Effector CD8-positive, alpha-beta T cell (primary cell): ENCODE measurements around the gene FARP2.
"Not testable (repeated sequence)": the region's sequence is repeated elsewhere in the genome, so short reads cannot be mapped to it uniquely, and the experiment has no call there.

Experiments
- DNase-seq: peaks from one replicate; lab custom pipeline; 2025; lab: John Stamatoyannopoulos, UW

Gene FARP2

DNA sequence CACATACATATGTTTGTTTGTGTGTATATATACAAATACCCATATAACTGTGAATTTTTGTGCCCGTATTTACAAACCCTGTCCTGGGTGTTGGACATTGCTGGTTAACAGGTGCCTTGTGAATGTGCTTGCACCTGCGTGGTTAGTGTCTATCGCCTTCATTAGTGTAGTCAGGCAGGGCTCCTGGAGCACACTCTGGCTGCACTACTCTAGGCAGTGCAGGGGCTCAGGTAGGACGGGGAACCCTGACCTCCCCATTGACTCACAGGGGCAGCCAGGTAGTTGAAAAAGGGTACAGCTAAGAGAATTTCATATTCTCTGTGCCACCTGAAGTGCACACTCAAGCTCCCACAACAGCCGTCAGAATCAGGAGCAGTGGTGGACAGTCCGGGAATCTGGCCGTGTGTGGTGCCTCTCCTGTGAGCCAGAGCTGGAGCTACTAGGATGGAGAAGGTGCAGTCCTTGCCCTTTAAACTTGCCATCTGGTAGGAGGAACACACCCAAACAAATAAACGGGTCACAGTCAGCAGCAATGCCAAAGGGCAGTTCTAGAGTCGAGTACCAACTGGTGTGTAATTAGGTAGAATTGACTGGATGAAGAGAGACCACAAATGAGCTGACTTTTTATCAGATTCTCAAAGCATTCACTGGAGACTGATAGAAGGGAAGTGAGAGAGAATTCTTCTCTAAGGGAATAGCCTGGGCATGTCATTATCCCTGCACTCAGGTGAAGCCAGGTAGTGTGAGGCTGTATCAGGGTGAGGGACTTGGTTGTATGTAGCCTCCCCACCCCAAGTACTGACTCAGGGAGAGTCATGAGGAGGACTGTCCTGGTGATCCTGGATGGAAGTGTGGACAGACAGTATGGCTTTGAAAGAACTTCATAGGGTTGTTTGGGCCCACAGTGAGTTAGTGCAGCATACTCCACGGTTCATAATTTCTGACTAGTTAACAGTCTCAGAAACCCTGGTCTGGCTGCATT, 44.1 kb downstream of the FARP2 start:
- DNase-seq: no peak

DNA sequence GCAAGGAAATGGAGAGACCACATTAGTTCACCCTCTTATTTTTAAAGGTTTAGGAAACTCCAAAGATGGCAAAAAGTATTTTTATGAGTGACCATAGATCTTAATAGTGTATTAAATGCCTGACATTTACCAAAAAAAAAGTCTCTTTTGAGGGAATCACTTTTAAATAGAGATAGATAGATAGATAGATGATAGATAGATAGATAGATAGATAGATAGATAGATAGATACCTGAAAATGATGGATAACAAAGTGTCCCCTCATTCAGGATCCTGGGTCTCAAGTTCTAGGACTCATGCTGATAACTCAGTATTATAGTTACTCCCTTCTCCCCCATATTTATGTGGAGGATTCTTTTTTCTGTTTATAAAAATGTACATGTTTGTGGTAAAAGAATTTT, 52.8 kb downstream of the FARP2 start:
- no peak for DNase-seq

DNA sequence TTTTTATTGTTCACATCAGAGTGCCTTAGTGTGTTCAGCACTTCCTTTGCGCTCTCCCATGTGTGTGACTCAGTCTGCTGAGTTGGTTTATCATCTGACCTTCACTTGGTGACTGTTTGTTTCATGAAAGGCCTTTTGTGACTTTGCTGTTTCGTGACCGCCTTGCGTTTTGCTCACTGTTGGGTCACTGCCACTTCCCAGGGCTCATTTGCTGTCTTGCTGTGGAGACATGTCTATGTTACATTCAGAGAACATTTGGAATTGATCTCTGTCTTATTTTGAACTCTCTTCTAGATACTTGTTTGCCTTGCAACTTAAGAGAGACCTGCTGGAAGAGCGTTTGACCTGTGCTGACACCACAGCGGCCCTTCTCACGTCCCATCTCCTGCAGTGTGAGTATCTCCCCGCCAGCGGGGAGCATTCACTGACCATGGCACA, 54.7 kb downstream of the FARP2 start:
- DNase-seq: no peak

DNA sequence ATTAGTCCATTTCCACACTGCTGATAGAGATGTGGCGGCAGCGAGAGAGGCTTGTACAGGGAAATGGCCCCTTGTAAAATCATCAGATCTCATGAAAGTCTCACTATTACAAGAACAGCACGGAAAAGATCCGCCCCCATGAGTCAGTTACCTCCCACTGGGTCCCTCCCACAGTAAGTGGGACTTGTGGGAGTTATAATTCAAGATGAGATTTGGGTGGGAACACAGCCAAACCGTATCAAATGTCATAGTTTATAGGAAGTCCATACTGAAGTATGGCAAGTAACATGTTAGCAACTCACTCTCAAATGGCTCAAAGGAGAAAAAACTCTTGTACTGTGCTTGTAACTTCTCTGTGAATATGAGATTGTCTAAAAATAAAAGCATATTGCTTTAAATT, 56.1 kb downstream of the FARP2 start:
- no peak for DNase-seq

DNA sequence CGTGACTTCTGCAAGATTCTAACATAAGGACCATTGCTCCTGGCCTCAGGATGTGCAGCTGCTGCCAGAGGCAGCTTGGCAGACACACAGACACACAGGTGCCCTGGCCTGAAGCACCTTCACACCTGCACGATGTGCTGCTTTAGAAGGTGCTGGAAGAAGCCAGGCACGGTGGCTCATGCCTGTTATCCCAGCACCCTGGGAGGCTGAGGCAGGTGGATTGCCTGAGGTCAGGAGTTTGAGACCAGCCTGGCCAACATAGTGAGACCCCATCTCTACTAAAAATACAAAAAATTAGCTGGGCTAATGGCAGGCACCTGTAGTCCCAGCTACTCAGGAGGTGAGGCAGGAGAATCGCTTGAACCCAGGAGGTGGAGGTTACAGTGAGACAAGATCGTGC, 57.4 kb downstream of the FARP2 start:
- DNase-seq: not testable (repeated sequence)

DNA sequence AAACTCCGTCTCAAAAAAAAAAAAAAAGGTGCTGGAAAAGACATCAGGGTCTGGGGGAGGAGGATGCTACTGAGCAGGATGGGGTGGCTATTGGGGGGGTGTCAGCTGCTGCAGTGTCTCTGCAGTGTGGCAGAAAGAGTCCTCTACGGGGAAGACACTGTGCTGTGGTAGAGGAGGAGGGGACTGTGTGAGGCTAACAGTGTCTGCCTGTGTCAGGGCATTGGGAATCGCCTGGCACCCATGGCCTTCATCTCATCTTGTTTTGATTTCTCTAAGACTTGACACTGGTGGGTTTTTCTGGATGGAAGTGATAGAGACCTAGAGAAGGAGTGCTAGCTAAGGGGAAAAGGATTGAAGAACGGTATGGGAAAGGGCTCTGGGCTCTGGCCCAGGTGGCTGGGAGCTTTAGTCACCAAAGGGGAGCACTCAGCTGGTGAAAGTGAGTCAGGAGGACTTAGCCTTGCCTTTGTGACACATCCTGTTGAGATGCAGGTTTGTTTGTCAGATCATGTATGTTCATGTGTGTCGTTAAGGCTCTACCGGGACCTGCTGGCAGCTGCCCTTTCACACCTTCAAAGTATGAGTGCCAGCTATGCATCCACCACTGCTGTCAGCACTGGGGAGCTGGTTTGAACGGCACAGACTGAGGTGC, 58.0 kb downstream of the FARP2 start:
- DNase-seq: no peak

DNA sequence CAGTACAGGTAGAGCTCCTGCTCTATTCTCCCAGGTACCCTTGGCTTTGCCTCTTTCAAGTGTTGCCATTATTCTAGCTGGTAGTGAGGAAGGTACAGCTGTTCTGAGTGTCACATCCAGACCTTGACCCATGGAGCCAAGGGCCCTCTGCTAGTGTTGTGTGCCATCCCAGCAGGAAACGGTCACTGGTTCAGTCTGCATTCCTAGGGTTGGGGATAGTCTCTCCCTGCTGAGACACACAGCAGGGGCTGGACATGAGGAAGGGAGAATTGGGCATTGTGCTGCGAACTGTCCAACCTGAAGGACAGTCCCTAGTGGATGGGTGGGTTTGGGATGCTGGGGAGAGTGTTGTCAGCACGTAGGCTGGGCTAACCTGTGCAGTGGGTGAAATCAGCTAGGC, 59.1 kb downstream of the FARP2 start:
- DNase-seq: no peak

DNA sequence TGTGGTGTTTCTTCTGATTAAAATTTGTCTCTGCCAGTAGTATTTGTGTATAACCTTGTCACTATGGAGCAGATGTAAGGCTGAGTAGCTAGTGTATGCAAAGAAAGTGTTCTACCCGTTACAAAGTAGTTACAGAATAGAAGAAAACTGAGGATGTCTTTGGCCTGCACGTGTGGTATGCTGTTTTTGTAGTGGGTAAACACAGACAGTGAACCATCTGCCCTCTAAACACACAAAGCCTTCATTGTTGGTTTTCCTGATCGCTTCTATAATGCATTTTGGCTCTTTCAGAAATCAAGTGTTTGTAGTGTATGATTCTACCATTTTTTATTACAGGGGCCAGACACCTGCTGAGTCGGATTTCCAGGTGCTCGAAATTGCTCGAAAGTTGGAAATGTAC, 61.5 kb downstream of the FARP2 start:
- no peak for DNase-seq

DNA sequence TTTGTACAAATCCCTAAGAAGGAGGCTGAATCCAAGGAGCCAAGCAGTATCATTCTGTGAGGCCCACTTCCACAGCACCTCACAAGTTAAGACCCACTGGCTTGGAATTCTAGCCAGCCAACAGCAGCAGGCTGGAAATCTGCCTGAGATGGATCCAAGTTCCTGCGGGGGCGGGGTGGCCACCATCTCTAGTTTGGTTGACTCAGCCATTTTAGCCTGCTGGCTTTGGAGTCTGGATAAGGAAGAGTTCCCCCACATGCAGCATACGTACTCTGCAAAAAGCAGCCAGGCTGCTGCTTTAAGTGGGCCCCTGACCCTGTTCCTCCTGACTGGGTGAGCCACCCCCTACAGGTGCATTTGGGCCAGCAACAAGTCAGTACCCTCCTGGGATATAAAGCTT, 65.2 kb downstream of the FARP2 start:
- no peak for DNase-seq

DNA sequence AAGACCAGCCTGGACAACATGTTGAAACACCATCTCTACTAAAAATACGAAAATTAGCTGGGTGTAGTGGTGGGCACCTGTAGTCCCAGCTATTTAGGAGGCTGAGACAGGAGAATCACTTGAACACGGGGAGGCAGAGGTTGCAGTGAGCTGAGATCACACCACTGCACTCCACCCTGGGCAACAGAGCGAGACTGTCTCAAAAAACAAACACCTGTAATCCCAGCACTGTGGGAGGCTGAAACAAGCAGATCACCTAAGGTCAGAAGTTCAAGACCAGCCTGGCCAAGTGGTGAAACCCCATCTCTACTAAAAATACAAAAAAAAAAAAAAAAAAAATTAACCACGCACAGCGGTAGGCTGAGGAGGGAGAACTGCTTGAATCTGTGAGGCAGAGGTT, 65.9 kb downstream of the FARP2 start:
- DNase-seq: not testable (repeated sequence)

DNA sequence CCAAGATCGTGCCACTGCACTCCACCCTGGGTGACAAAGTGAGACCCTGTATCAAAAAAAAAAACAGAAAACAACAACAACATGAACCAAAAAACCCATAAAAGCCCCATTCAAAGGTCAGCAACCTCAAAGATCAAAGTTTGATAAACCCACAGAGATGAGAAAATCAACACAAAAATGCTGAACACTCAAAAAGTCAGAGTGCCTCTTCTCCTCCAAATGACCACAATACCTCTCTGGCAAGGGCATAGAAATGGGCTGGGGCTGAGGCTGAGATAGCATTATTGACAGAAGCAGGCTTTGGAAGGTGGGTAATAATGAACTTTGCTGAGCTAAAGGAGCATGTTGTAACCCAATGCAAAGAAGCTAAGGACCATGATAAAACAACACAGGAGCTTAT, 66.3 kb downstream of the FARP2 start:
- no peak for DNase-seq

DNA sequence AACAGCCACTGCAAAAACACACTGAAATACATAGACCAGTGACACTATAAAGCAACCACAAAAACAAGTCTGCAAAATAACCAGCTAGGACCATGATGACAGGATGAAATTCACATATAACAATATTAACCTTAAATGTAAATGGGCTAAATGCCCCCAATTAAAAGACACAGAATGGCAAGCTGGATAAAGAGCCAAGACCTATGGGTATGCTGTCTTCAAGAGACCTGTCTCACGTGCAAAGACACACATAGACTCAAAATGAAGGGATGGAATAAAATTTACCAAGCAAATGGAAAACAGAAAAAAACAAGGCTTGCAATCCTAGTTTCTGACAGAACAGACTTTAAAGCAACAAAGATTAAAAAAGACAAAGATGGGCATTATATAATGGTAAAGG, 67.4 kb downstream of the FARP2 start:
- DNase-seq: not testable (repeated sequence)

DNA sequence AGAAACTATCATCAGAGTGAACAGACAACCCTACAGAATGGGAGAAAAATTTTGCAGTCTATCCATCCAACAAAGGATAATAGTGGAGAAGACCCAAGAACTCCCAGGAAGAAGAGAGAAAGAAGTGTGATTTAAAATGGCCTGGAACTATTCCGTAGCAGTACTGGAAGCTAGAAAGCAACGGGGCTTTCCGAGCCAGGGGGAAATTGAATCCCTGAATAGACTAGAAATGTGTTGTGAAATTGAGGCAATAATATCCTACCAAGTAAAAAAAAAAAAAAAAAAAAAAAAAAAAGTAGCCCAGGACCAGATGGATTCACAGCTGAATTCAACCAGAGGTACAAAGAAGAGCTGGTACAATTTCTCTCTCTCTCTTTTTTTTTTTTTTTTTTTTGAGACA, 69.3 kb downstream of the FARP2 start:
- DNase-seq: no peak

DNA sequence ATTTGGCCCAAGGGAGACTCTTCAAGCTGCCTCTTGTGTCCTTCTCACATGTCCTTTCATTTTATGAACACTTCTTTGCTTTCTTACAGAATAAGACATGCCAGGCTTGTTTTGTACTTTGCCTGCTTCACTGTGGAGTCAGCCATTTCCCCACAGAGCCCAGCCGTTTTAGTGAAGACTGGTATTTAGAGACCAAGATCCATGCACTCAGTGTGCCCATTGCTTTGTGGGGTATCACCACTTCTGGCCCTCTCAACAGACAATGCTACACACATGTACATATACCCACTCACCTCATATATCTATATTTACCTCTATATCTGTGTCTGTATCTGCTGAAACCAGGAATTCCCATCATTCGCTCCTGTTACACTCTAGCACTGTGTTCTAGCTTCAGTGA, 74.1 kb downstream of the FARP2 start:
- no peak for DNase-seq

DNA sequence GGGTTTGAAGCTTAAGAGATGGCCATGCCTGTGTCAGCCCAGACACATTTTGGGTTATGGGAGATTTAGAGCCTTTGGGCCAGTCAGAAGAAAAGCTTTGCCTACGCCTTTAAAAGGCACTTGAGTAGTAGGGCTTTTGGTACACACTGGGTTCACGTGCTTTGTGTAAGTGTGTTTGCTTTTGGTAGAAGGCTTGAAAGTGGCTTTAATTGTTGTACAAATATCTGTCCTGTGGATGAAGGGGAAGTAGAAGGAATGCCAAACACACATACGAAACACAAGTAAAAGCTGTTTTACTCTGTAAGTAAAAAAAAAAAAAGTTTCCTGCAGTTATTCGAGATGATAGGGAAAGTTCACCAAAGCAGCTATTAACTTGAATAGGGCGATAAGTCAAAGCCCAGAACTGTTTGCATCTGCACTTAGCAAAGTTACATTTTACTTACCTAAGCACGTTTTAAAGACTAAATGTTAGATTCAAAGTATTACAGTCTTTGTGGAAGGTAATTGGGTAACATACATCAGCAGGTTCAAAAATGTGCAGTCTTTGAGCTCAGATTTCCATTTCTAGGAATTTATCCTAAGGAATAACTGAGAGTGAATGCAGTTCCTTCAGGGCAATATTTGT, 76.9 kb downstream of the FARP2 start:
- DNase-seq: no peak

DNA sequence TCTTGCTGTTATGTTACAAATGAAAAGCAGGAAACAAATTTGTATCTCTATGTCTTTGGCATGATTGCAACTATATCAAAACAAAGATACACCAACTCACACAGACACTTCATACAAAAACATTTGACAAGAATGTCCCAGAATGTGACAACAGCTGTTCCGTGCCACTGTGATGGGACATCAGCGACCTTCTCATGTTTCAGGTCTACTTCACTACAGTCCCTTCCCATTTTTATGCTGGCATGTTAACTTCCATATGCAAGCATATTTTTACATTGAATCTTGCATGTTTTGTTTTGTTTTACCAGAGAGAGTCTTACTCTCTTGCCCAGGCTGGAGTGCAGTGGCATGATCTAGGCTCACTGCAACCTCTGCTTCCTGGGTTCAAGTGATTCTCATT, 81.1 kb downstream of the FARP2 start:
- DNase-seq: no peak

DNA sequence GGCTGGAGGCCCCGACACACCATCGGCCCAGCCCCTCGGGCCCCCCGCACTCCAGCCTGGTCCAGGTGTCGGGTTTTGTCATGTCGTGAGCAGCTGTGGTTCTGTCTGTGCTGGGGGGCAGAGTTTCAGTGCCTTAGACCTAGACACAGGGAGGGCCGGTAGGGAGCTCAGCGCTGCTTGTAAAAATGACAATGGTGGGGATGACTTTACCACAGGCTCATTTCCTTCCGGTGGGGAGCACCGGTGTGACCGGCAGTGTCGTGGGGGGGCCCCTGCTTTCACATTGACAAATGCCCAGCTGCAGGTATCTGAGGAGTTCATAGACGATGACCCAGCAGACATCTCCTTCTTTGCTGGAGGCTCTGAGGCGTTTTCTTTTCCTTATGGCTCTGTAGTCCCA, 85.4 kb downstream of the FARP2 start:
- DNase-seq: no peak

DNA sequence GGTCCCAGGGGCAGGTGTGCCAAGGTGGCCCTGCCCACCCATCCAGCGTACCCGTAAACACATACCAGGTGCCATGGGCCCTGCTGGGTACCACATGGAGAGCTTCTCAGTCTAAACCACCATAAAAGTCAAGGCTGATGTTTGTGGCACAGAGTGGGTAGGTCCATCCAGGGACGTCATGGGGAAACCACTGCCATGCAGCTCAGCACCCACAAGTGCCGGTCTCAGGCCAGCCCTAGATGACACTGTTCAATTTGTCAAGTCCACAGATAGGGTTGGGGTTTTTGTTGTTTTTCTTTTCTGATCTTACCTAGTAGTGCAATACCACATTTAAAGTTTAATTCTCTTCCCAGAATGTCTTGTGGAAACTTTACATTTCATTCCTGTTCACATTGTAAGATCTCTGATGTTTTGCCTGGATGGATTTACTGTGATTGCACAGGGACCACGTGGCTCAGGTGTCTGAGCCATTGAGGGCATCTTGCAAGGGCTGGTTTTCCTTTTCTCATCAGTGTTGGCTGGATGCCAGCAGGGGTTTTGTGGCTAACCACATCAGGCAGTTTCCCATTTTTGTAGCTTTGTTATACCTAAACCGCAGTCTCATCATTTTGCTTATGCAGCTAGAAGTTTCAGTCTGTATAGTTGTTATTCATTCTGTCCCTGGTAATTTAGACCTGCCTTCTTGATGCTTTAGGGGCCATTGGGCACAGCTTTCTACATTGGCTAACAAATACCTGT, 87.6 kb downstream of the FARP2 start:
- DNase-seq: peak; percentile 77

DNA sequence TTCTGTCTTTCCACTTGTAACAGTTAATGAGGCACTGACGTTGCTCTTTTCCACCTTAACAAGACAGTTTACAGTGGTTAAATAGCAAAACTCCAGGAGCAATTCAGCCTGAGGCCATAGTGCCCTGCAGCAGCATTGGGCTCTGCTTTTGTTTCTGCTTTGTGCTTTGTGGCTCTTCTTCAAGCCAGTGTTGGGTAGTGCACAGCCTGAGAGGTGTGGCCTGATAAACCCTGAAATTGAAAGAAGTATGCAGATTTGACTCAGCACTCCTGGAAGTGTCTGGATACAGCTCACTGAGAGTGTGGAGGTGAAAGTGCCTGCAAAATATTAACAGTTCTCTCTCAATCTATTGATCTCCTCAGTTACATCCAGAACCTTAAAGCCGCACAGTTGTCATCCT, 89.3 kb downstream of the FARP2 start:
- DNase-seq: no peak

DNA sequence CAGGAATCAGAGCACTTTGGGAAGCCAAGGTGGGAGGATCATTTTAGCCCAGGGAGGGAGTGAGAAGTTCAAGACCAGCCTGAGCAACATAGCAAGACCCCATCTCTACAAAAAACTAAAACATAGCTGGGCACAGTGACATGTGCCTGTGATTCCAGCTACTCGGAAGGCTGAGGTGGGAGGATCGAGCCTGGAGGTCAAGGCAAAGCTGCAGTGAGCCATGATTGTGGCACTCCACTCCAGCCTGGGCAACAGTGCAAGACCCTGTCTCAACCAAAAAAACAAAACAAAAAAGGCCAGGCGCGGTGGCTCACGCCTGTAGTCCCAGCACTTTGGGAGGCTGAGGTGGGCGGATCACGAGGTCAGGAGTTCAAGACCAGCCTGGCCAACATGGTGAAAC, 94.0 kb downstream of the FARP2 start:
- not testable (repeated sequence) for DNase-seq

DNA sequence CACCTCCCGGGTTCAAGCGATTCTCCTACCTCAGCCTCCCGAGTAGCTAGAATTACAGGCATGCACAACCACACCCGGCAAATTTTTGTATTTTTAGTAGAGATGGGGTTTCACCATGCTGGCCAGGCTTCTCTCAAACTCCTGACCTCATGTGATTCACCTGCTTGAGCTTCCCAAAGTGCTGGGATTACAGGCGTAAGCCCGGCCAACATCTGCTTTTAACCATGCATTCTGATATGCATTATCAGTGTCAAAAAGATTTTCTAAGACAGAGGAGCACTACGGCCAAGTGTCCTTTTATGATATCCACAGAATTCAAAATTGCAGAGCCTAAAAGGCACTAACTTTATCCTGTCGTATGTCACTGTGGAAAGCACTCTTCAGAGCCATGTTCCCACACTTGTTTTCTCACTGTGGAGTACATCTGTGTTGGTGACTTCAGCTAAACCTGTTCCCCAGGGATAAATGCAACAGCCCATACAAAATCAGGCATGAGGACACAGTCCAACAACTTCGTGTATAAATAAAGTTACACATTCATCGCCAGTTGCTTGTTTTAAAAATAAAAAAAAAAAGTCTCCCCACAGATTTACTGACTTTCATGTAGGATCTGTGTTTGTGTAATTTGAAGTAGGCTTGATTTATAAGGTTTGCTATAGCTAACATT, 95.9 kb downstream of the FARP2 start:
- DNase-seq: no peak

DNA sequence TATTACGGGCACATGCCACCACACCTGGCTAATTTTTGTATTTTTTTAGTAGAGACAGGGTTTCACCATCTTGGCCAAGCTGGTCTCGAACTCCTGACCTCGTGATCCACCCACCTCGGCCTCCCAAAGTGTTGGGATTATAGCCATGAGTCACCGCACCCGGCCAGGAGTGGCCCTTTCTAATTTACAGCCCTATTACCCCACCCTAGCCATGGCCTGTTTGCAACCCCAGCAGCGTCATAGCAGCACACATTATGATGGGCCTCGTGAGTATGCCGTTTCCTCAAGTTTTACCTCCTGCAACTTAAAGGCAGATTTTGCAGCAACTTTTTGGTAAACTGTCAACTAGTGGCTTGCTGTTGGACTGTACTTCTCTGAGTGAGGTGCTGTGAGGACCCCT, 97.8 kb downstream of the FARP2 start:
- not testable (repeated sequence) for DNase-seq
